Cardiac muscle cell (in vitro differentiated cells and primary cell): ENCODE results near the gene DGKI. TPM values are rescaled to one million over a fixed set of nuclear protein-coding genes. Genes with fewer than 3 reads are reported as not detected.

Experiments
- DNase-seq, 2 donors: peaks; one replicate each; pipeline versions ENCODE4 v3.0.0 to v3.0.0-alpha.2; 2010 to 2017; ENCODE audit warnings: low read depth in 1 of 2, low spot score in 1 of 2
- H3K27ac ChIP-seq: fragments of 200-600 bp; sonication (generic); 2 replicates; pipeline ENCODE4 v1.5.1; 2016
- H3K27me3 ChIP-seq: fragments of 200-600 bp; sonication (generic); 2 replicates; pipeline ENCODE4 v1.6.0; 2016; ENCODE audit warnings: control low read depth
- H3K36me3 ChIP-seq: fragments of 200-600 bp; sonication (generic); 2 replicates; pipeline ENCODE4 v1.5.1; 2016; ENCODE audit warnings: control low read depth
- H3K4me1 ChIP-seq: fragments of 200-600 bp; sonication (generic); 2 replicates; pipeline ENCODE4 v1.8.1; 2017; ENCODE audit warnings: low read depth, mild to moderate bottlenecking, mixed run types
- H3K4me3 ChIP-seq: fragments of 200-600 bp; sonication (generic); 2 replicates; pipeline ENCODE4 v1.5.1; 2016; ENCODE audit warnings: mild to moderate bottlenecking
- H3K9me3 ChIP-seq: fragments of 200-600 bp; sonication (generic); 2 replicates; pipeline ENCODE4 v1.5.1; 2017; ENCODE audit warnings: low read depth, mild to moderate bottlenecking, control low read depth
- CTCF ChIP-seq: IDR thresholded peaks from 2 replicates; pipeline ENCODE4 v1.5.1; 2012; ENCODE audit warnings: low read depth, mild to moderate bottlenecking, low read length
- polyA plus RNA-seq: library from polyadenylated mRNA; unstranded; fragments of >200 nt; fragmentation: Nextera tagmentation; extraction: Ambion mirVana; gene quantifications from 2 replicates; pipeline ENCODE4 v1.2.1, GENCODE V29; 2016
- total RNA-seq: library from RNA; depleted of rRNA; stranded (reverse); fragments of >200 nt; gene quantifications from 2 replicates; pipeline ENCODE4 v1.2.3, GENCODE V29; 2016

The DGKI gene
- total and polyA plus RNA-seq, 2 experiments from 2014 or later: 35.0 to 52.7 TPM

GRCh38 chr7:137753948-137754851 lies 92.6 kb downstream of the DGKI start:
- H3K4me3 ChIP-seq: peak overlapping the region; percentile 7
- DNase-seq: peak in 1 of 2 donors; percentile 70
- H3K27ac ChIP-seq: peak overlapping the region; percentile 83

GRCh38 chr7:137753575-137753947 lies 93.2 kb downstream of the DGKI start:
- H3K36me3 ChIP-seq: no peaks in the 10 kb centered on the region
- no peaks in the 10 kb centered on the region for H3K9me3 ChIP-seq
- DNase-seq: no peak
- H3K27ac ChIP-seq: peak overlapping the region; percentile 83
- no peaks in the 10 kb centered on the region for H3K27me3 ChIP-seq
- no peak overlapping the region for H3K4me3 ChIP-seq
- no peak for TF ChIP-seq CTCF
- peaks cover 39% of the 10 kb centered on the region for H3K4me1 ChIP-seq

More at GRCh38 chr7:137753948-137754851, 92.6 kb downstream of the DGKI start:
- H3K4me1 ChIP-seq: peaks cover 39% of the 10 kb centered on the region
- no peaks in the 10 kb centered on the region for H3K36me3 ChIP-seq
- no peaks in the 10 kb centered on the region for H3K27me3 ChIP-seq
- H3K9me3 ChIP-seq: no peaks in the 10 kb centered on the region
- TF ChIP-seq CTCF: no peak

GRCh38 chr7:137753067-137753466 lies 93.7 kb downstream of the DGKI start:
- H3K9me3 ChIP-seq: no peaks in the 10 kb centered on the region
- no peak for DNase-seq
- no peak overlapping the region for H3K4me3 ChIP-seq
- TF ChIP-seq CTCF: no peak
- peak overlapping the region; percentile 83 for H3K27ac ChIP-seq
- H3K27me3 ChIP-seq: no peaks in the 10 kb centered on the region
- peaks cover 39% of the 10 kb centered on the region for H3K4me1 ChIP-seq
- no peaks in the 10 kb centered on the region for H3K36me3 ChIP-seq

GRCh38 chr7:137751361-137752009 lies 95.3 kb downstream of the DGKI start:
- peaks cover 42% of the 10 kb centered on the region for H3K4me1 ChIP-seq
- no peaks in the 10 kb centered on the region for H3K36me3 ChIP-seq

More at GRCh38 chr7:137751361-137752009, 95.3 kb downstream of the DGKI start:
- no peak for DNase-seq
- Histone ChIP-seq H3K4me3 (no peak overlapping the region), H3K9me3 (no peaks in the 10 kb centered on the region), H3K27ac (no peak overlapping the region), H3K27me3 (no peaks in the 10 kb centered on the region)
- no peak for TF ChIP-seq CTCF
